Measurements from ENCODE around the gene TLR8. TPM values are rescaled to one million over a fixed set of nuclear protein-coding genes. Genes with fewer than 3 reads are reported as not detected.

TLR8 gene
- total RNA-seq, 2 donors from 2014 or later: 0.41 to 2.4 TPM

- H3K4me1 ChIP-seq: peaks cover 0 to under 1% of the 10 kb centered on the region in 2 donors
- no peak for TF ChIP-seq CTCF (IDR thresholded peaks at IDR 0.05)
- H3K36me3 ChIP-seq: no peaks in the 10 kb centered on the region
- no peak overlapping the region for H3K27ac ChIP-seq
- no peak for DNase-seq (ENCODE audit: low spot score)
- H3K4me3 ChIP-seq: no peak overlapping the region
- no peaks in the 10 kb centered on the region for H3K9me3 ChIP-seq
- H3K27me3 ChIP-seq: no peaks in the 10 kb centered on the region
These were observed 58.9 kb downstream of the TLR8 start for GRCh38 chrX:12965131-12965940.

GRCh38 chrX:12966151-12966550 lies 59.7 kb downstream of the TLR8 start:
- Histone ChIP-seq H3K4me1 (peaks cover 0 to 9% of the 10 kb centered on the region in 2 donors), H3K36me3 (no peaks in the 10 kb centered on the region)
- TF ChIP-seq CTCF (IDR thresholded peaks at IDR 0.05): no peak

GRCh38 chrX:12967711-12968465 lies 61.5 kb downstream of the TLR8 start:
- Histone ChIP-seq H3K9me3 (no peaks in the 10 kb centered on the region), H3K27me3 (no peaks in the 10 kb centered on the region), H3K4me3 (no peak overlapping the region), H3K4me1 (peaks cover 0 to 19% of the 10 kb centered on the region in 2 donors), H3K36me3 (no peaks in the 10 kb centered on the region), H3K27ac (no peak overlapping the region)
- TF ChIP-seq CTCF (IDR thresholded peaks at IDR 0.05): no peak
- no peak for DNase-seq (ENCODE audit: low spot score)

More at GRCh38 chrX:12966151-12966550, 59.7 kb downstream of the TLR8 start:
- Histone ChIP-seq H3K9me3 (no peaks in the 10 kb centered on the region), H3K4me3 (no peak overlapping the region), H3K27me3 (no peaks in the 10 kb centered on the region), H3K27ac (no peak overlapping the region)
- DNase-seq (ENCODE audit: low spot score): no peak

GRCh38 chrX:12970691-12971202 lies 64.3 kb downstream of the TLR8 start:
- Histone ChIP-seq H3K27ac (peak overlapping the region; percentile 71 to 87), H3K9me3 (no peaks in the 10 kb centered on the region), H3K4me1 (peaks cover 0 to 19% of the 10 kb centered on the region in 2 donors), H3K4me3 (no peak overlapping the region), H3K27me3 (no peaks in the 10 kb centered on the region), H3K36me3 (peaks cover 2% of the 10 kb centered on the region)
- peak in 1 of 2 donors; percentile 67 for TF ChIP-seq CTCF (IDR thresholded peaks at IDR 0.05)
- DNase-seq (ENCODE audit: low spot score): no peak

GRCh38 chrX:12971282-12972003 lies 65.0 kb downstream of the TLR8 start:
- Histone ChIP-seq H3K4me1 (peaks cover 0 to 19% of the 10 kb centered on the region in 2 donors), H3K4me3 (no peak overlapping the region), H3K27me3 (no peaks in the 10 kb centered on the region), H3K9me3 (peaks cover 0 to 3% of the 10 kb centered on the region in 2 donors), H3K27ac (peak overlapping the region; percentile 71 to 87), H3K36me3 (peaks cover 8% of the 10 kb centered on the region)
- DNase-seq (ENCODE audit: low spot score): peak; percentile 82
- TF ChIP-seq CTCF (IDR thresholded peaks at IDR 0.05): no peak

Measured in right atrium auricular region (tissue), 2 donors.